ENCODE results near the gene PHACTR1. TPM values are rescaled to one million over a fixed set of nuclear protein-coding genes. Genes with fewer than 3 reads are reported as not detected.

Gene PHACTR1
- total RNA-seq, 1 donor from 2014 or later, result 85.9 TPM

- intact Hi-C loops (cut with micrococcal nuclease), result loop anchor here (5.0 kb wide), 1 partner anchor 46 kb away; no protein-coding TSS in a partner anchor
- DNase-seq, result no peak
- TF ChIP-seq, protein P1, sequence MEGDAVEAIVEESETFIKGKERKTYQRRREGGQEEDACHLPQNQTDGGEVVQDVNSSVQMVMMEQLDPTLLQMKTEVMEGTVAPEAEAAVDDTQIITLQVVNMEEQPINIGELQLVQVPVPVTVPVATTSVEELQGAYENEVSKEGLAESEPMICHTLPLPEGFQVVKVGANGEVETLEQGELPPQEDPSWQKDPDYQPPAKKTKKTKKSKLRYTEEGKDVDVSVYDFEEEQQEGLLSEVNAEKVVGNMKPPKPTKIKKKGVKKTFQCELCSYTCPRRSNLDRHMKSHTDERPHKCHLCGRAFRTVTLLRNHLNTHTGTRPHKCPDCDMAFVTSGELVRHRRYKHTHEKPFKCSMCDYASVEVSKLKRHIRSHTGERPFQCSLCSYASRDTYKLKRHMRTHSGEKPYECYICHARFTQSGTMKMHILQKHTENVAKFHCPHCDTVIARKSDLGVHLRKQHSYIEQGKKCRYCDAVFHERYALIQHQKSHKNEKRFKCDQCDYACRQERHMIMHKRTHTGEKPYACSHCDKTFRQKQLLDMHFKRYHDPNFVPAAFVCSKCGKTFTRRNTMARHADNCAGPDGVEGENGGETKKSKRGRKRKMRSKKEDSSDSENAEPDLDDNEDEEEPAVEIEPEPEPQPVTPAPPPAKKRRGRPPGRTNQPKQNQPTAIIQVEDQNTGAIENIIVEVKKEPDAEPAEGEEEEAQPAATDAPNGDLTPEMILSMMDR (IDR thresholded peaks at IDR 0.05; ENCODE audit: borderline replicate concordance), result no peak
- Histone ChIP-seq H3K36me3 (no peaks in the 10 kb centered on the region), H3K4me1 (peaks cover 80% of the 10 kb centered on the region), H3K27ac (replicated peaks) (peak overlapping the region; percentile 90), H3K27me3 (ENCODE audit: low read depth) (no peaks in the 10 kb centered on the region), H3K4me3 (peak overlapping the region; percentile 58), H3K9me3 (replicated peaks) (no peaks in the 10 kb centered on the region)
Measured at GRCh38 chr6:12961761-12962160, 245.2 kb downstream of the PHACTR1 start.

GRCh38 chr6:12962529-12962928 lies 246.0 kb downstream of the PHACTR1 start:
- Histone ChIP-seq H3K27ac (replicated peaks) (peak overlapping the region; percentile 90), H3K4me3 (peak overlapping the region; percentile 58), H3K36me3 (no peaks in the 10 kb centered on the region), H3K27me3 (ENCODE audit: low read depth) (no peaks in the 10 kb centered on the region), H3K9me3 (replicated peaks) (no peaks in the 10 kb centered on the region), H3K4me1 (peaks cover 74% of the 10 kb centered on the region)
- DNase-seq, result no peak
- TF ChIP-seq, protein P1 (IDR thresholded peaks at IDR 0.05; ENCODE audit: borderline replicate concordance), result no peak
- intact Hi-C loops (cut with micrococcal nuclease), result loop anchor here (5.0 kb wide), 1 partner anchor 45 kb away; no protein-coding TSS in a partner anchor

- peak overlapping the region; percentile 90 for H3K27ac ChIP-seq (replicated peaks)
- no peaks in the 10 kb centered on the region for H3K36me3 ChIP-seq
- H3K4me1 ChIP-seq, result peaks cover 73% of the 10 kb centered on the region
- H3K4me3 ChIP-seq, result peak overlapping the region; percentile 58
- intact Hi-C loops (cut with micrococcal nuclease), result loop anchor here (5.0 kb wide), 1 partner anchor 44 kb away; no protein-coding TSS in a partner anchor
- no peak for DNase-seq
- TF ChIP-seq, protein P1 (IDR thresholded peaks at IDR 0.05; ENCODE audit: borderline replicate concordance), result no peak
- H3K9me3 ChIP-seq (replicated peaks), result no peaks in the 10 kb centered on the region
- no peaks in the 10 kb centered on the region for H3K27me3 ChIP-seq (ENCODE audit: low read depth)
Measured at GRCh38 chr6:12962987-12963386, 246.4 kb downstream of the PHACTR1 start.

- no peaks in the 10 kb centered on the region for H3K36me3 ChIP-seq
- H3K27ac ChIP-seq (replicated peaks), result peak overlapping the region; percentile 90
- no peak for DNase-seq
- no peaks in the 10 kb centered on the region for H3K9me3 ChIP-seq (replicated peaks)
- peak overlapping the region; percentile 58 for H3K4me3 ChIP-seq
- no peaks in the 10 kb centered on the region for H3K27me3 ChIP-seq (ENCODE audit: low read depth)
- peaks cover 73% of the 10 kb centered on the region for H3K4me1 ChIP-seq
- TF ChIP-seq, protein P1 (IDR thresholded peaks at IDR 0.05; ENCODE audit: borderline replicate concordance), result no peak
- intact Hi-C loops (cut with micrococcal nuclease), result loop anchor here (5.0 kb wide), 1 partner anchor 44 kb away; no protein-coding TSS in a partner anchor
Measured at GRCh38 chr6:12963567-12963966, 247.0 kb downstream of the PHACTR1 start.

DNA sequence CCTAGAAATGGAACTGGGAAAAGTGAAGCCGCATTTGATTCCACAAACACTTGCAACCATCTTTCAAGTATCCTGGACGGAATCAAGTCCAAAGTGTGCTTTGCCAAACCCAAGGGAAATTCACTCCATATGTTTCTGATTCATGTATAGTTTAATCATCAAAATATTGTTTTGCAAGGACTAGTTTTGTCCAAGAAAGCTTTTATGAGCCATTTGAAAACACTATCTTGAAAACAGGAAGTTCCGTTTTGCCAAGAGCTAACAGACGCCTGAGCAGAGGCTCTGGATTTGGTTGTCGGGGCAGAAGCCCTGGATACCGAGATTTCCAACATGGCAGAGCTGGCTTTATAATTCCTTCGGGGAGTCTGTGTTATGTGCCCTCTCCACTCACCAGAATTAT lies 251.1 kb downstream of the PHACTR1 start:
- Histone ChIP-seq H3K4me1 (peaks cover 54% of the 10 kb centered on the region), H3K4me3 (no peak overlapping the region), H3K27me3 (ENCODE audit: low read depth) (no peaks in the 10 kb centered on the region), H3K9me3 (replicated peaks) (no peaks in the 10 kb centered on the region), H3K36me3 (no peaks in the 10 kb centered on the region), H3K27ac (replicated peaks) (peak overlapping the region; percentile 53)
- TF ChIP-seq, protein P1 (IDR thresholded peaks at IDR 0.05; ENCODE audit: borderline replicate concordance), result no peak
- no peak for DNase-seq
- intact Hi-C loops (cut with micrococcal nuclease), result no loop called here

All from left ventricle myocardium inferior (tissue), 1 donor.